Naive B cell (primary cell): ENCODE measurements around the gene RAD51B. TPM values are rescaled to one million over a fixed set of nuclear protein-coding genes. Genes with fewer than 3 reads are reported as not detected.

Experiments used
- ATAC-seq, 2 donors: fragments of 150-1000 bp; cut with Tn5 transposase; 2 replicates each; pipeline ENCODE4 v1.10.0; 2021; ENCODE audit warnings: low read depth in 2 of 2, mild to moderate bottlenecking in 2 of 2, moderate library complexity in 2 of 2
- DNase-seq: peaks from one replicate; pipeline ENCODE4 v3.0.0; 2022
- H3K27ac Mint-ChIP-seq, 6 donors: one replicate each; pipeline ENCODE4 v1.8.0; 2020 to 2022; ENCODE audit warnings: mild to moderate bottlenecking in 6 of 6, mixed read lengths in 6 of 6, moderate library complexity in 5 of 6, inconsistent platforms in 2 of 6
- H3K27me3 Mint-ChIP-seq, 3 donors: one replicate each; pipeline ENCODE4 v1.8.0; 2021 to 2022; ENCODE audit warnings: mixed read lengths in 3 of 3, mild to moderate bottlenecking in 1 of 3
- H3K36me3 Mint-ChIP-seq, 2 donors: one replicate each; pipeline ENCODE4 v1.8.0; 2020 to 2022; ENCODE audit warnings: mixed read lengths in 2 of 2, inconsistent platforms in 1 of 2, mild to moderate bottlenecking in 1 of 2
- H3K4me1 Mint-ChIP-seq, 3 donors: one replicate each; pipeline ENCODE4 v1.8.0; 2020 to 2022; ENCODE audit warnings: mixed read lengths in 3 of 3, inconsistent platforms in 1 of 3, mild to moderate bottlenecking in 1 of 3, moderate library complexity in 1 of 3
- H3K4me3 Mint-ChIP-seq, 8 donors: one replicate each; pipeline ENCODE4 v1.8.0; 2020 to 2022; ENCODE audit warnings: mild to moderate bottlenecking in 8 of 8, mixed read lengths in 8 of 8, moderate library complexity in 8 of 8, inconsistent platforms in 2 of 8
- H3K9me3 Mint-ChIP-seq, 7 donors: one replicate each; pipeline ENCODE4 v1.8.0; 2020 to 2022; ENCODE audit warnings: mixed read lengths in 7 of 7, mild to moderate bottlenecking in 5 of 7, inconsistent platforms in 2 of 7, moderate library complexity in 1 of 7
- polyA plus RNA-seq, 6 donors: library from polyadenylated mRNA; unstranded; fragments of 300-500 nt; fragmentation: Illumina TruSeq; gene quantifications; one replicate each; pipeline ENCODE4 v1.2.3, GENCODE V29; 2021; ENCODE audit warnings: low read depth in 6 of 6

The RAD51B gene
- polyA plus RNA-seq, 6 donors from 2014 or later: 27.4 to 37.2 (median 31.8) TPM

- DNase-seq: no peak
- no peak for ATAC-seq
- H3K36me3 Mint-ChIP-seq: no peaks in the 10 kb centered on the region
- peaks cover 0 to 3% (median 0%) of the 10 kb centered on the region in 7 donors for H3K9me3 Mint-ChIP-seq
- H3K4me3 Mint-ChIP-seq: no peak overlapping the region
- H3K27ac Mint-ChIP-seq: peak overlapping the region in 2 of 6 donors; percentile 35 to 91
- no peaks in the 10 kb centered on the region for H3K27me3 Mint-ChIP-seq
- H3K4me1 Mint-ChIP-seq: peaks cover 26 to 27% (median 26%) of the 10 kb centered on the region in 3 donors
Observed at GRCh38 chr14:68547305-68548193, 728.0 kb downstream of the RAD51B start.

- DNase-seq: no peak
- Mint-ChIP-seq H3K4me3 (no peak overlapping the region), H3K27me3 (no peaks in the 10 kb centered on the region), H3K36me3 (no peaks in the 10 kb centered on the region), H3K27ac (peak overlapping the region in 1 of 6 donors; percentile 48), H3K4me1 (peaks cover 35% of the 10 kb centered on the region in 3 donors), H3K9me3 (peaks cover 0 to 3% (median 0%) of the 10 kb centered on the region in 7 donors)
- ATAC-seq: no peak
Observed at GRCh38 chr14:68548194-68549076, 728.9 kb downstream of the RAD51B start.

- Mint-ChIP-seq H3K4me3 (no peak overlapping the region), H3K9me3 (peaks cover 0 to 1% (median 0%) of the 10 kb centered on the region in 7 donors), H3K4me1 (peaks cover 41 to 45% (median 44%) of the 10 kb centered on the region in 3 donors), H3K27me3 (no peaks in the 10 kb centered on the region), H3K36me3 (no peaks in the 10 kb centered on the region), H3K27ac (no peak overlapping the region)
- ATAC-seq: no peak
- no peak for DNase-seq
Observed at GRCh38 chr14:68550338-68550715, 730.7 kb downstream of the RAD51B start.

DNA sequence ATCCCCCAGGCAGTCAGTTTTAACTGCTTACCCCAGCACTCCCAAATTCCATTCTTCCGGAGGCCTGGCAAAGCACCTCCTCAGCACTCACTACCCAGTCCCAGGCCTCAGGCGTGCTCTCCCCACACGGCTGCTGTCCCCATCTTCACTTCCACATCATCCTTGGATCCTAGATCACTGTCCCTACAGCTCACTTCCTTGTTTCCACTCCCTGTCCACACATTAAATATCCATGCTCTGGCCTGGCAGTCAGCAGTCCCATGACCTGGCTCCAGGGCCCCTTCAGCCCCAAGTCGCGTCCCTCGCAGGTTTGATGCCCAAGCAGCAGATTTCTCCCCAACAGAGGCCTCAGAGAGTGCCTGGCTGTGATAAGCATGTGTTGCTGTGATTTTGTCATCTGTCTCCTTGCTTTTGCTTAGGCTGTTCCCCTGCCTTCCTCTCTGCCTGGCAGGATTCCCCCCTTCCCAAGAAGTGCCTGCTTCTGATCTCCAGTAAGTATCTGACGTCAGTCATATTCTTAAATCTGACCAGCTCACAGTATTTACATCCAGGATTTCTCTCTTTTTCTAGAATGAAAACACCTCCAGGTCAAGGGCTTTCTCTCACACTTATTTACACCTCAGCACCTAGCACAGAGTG lies 731.6 kb downstream of the RAD51B start:
- no peaks in the 10 kb centered on the region for H3K36me3 Mint-ChIP-seq
- H3K4me1 Mint-ChIP-seq: peaks cover 39 to 48% (median 47%) of the 10 kb centered on the region in 3 donors
- no peak for ATAC-seq
- H3K9me3 Mint-ChIP-seq: peaks cover 0 to 1% (median 0%) of the 10 kb centered on the region in 7 donors
- peak overlapping the region in 3 of 6 donors; percentile 59 to 89 (median 65) for H3K27ac Mint-ChIP-seq
- peak overlapping the region in 1 of 8 donors; percentile 54 for H3K4me3 Mint-ChIP-seq
- H3K27me3 Mint-ChIP-seq: no peaks in the 10 kb centered on the region
- no peak for DNase-seq

- H3K4me1 Mint-ChIP-seq: peaks cover 48 to 53% (median 49%) of the 10 kb centered on the region in 3 donors
- no peaks in the 10 kb centered on the region for H3K27me3 Mint-ChIP-seq
- H3K4me3 Mint-ChIP-seq: peak overlapping the region in 1 of 8 donors; percentile 33
- peak overlapping the region in 4 of 6 donors; percentile 3 to 76 (median 26) for H3K27ac Mint-ChIP-seq
- H3K9me3 Mint-ChIP-seq: peaks cover 0 to 1% (median 0%) of the 10 kb centered on the region in 7 donors
- no peaks in the 10 kb centered on the region for H3K36me3 Mint-ChIP-seq
- DNase-seq (no peak), ATAC-seq (no peak)
Observed at GRCh38 chr14:68552075-68552474, 732.5 kb downstream of the RAD51B start.

DNA sequence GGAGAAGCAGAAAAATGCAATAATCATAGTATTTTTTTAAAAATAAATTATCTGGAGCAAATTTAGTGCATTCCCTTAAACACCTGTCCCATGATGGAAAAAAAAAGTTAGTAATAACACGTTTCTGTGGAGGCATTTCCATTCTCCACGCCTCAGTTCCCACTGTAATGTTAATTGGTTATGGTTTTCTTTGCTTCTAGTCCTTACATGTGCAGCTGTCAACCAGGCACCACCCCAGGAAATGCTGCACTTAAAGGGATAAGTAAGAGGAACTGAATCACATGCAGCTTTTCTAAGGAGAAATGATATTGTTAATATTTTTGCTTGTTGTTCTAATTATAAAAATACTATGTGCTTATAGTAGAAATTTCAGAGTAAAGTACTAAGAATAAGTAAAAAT lies 733.0 kb downstream of the RAD51B start:
- Mint-ChIP-seq H3K4me1 (peaks cover 51 to 56% (median 53%) of the 10 kb centered on the region in 3 donors), H3K36me3 (no peaks in the 10 kb centered on the region), H3K4me3 (peak overlapping the region in 1 of 8 donors; percentile 30), H3K27me3 (no peaks in the 10 kb centered on the region), H3K9me3 (peaks cover 0 to 4% (median 0%) of the 10 kb centered on the region in 7 donors), H3K27ac (peak overlapping the region in 4 of 6 donors; percentile 22 to 76 (median 25))
- ATAC-seq: peak; percentile 38 to 59
- no peak for DNase-seq

DNA sequence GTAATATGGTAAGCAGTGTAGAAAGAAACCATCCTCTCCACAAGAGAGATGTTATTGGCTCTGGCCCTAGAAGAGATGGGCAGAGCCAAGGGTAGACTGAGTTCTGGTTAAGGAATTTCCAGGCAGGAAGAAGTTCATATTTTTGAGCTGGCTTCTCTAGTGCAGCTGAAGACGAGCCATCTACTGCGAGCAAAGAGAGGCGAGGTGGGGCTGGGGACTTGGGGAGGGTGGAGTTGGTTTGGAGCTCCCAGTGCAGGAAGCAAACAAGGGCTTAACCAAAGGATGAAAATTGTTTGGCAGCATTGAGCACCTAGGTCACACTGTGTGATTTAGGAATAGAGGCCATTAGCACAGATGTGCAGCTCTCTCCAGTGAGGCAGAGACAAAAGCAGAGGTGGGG lies 733.7 kb downstream of the RAD51B start:
- DNase-seq (no peak), ATAC-seq (no peak)
- Mint-ChIP-seq H3K4me3 (peak overlapping the region in 1 of 8 donors; percentile 22), H3K36me3 (peaks cover 0 to 3% of the 10 kb centered on the region in 2 donors), H3K4me1 (peaks cover 53 to 60% (median 58%) of the 10 kb centered on the region in 3 donors), H3K27me3 (no peaks in the 10 kb centered on the region), H3K9me3 (peaks cover 0 to 6% (median 0%) of the 10 kb centered on the region in 7 donors), H3K27ac (peak overlapping the region in 3 of 6 donors; percentile 27 to 65 (median 45))

GRCh38 chr14:68554231-68554630 lies 734.7 kb downstream of the RAD51B start:
- Mint-ChIP-seq H3K9me3 (peaks cover 0 to 9% (median 2%) of the 10 kb centered on the region in 7 donors), H3K27ac (peak overlapping the region in 2 of 6 donors; percentile 1), H3K4me3 (peak overlapping the region in 1 of 8 donors; percentile 26), H3K27me3 (no peaks in the 10 kb centered on the region), H3K4me1 (peaks cover 50 to 60% (median 57%) of the 10 kb centered on the region in 3 donors), H3K36me3 (peaks cover 0 to 8% of the 10 kb centered on the region in 2 donors)
- ATAC-seq (no peak), DNase-seq (no peak)

GRCh38 chr14:68556253-68556652 lies 736.7 kb downstream of the RAD51B start:
- ATAC-seq (no peak), DNase-seq (no peak)
- Mint-ChIP-seq H3K9me3 (peaks cover 0 to 7% (median 2%) of the 10 kb centered on the region in 7 donors), H3K4me3 (peak overlapping the region in 1 of 8 donors; percentile 35), H3K27ac (peak overlapping the region in 3 of 6 donors; percentile 57 to 88 (median 61)), H3K27me3 (peaks cover 0 to 6% (median 0%) of the 10 kb centered on the region in 3 donors), H3K4me1 (peaks cover 55 to 64% (median 59%) of the 10 kb centered on the region in 3 donors), H3K36me3 (peaks cover 0 to 13% of the 10 kb centered on the region in 2 donors)

- H3K27ac Mint-ChIP-seq: no peak overlapping the region
- ATAC-seq (no peak), DNase-seq (no peak)
- H3K4me1 Mint-ChIP-seq: peaks cover 49 to 62% (median 58%) of the 10 kb centered on the region in 3 donors
- peaks cover 0 to 13% of the 10 kb centered on the region in 2 donors for H3K36me3 Mint-ChIP-seq
- peak overlapping the region in 1 of 8 donors; percentile 51 for H3K4me3 Mint-ChIP-seq
- peaks cover 0 to 6% (median 0%) of the 10 kb centered on the region in 3 donors for H3K27me3 Mint-ChIP-seq
- H3K9me3 Mint-ChIP-seq: peaks cover 0 to 7% (median 2%) of the 10 kb centered on the region in 7 donors
Observed at GRCh38 chr14:68557648-68558047, 738.1 kb downstream of the RAD51B start.

- ATAC-seq (no peak), DNase-seq (no peak)
- Mint-ChIP-seq H3K36me3 (peaks cover 0 to 13% of the 10 kb centered on the region in 2 donors), H3K4me3 (peak overlapping the region in 1 of 8 donors; percentile 51), H3K27me3 (peaks cover 0 to 6% (median 0%) of the 10 kb centered on the region in 3 donors), H3K27ac (no peak overlapping the region), H3K9me3 (peaks cover 0 to 7% (median 2%) of the 10 kb centered on the region in 7 donors), H3K4me1 (peaks cover 47 to 62% (median 58%) of the 10 kb centered on the region in 3 donors)
Observed at GRCh38 chr14:68558096-68558495, 738.5 kb downstream of the RAD51B start.

- Mint-ChIP-seq H3K27ac (no peak overlapping the region), H3K27me3 (peaks cover 0 to 6% (median 0%) of the 10 kb centered on the region in 3 donors), H3K9me3 (peaks cover 0 to 7% (median 2%) of the 10 kb centered on the region in 7 donors), H3K4me3 (no peak overlapping the region), H3K36me3 (peaks cover 0 to 13% of the 10 kb centered on the region in 2 donors), H3K4me1 (peaks cover 46 to 63% (median 63%) of the 10 kb centered on the region in 3 donors)
- ATAC-seq: no peak
- no peak for DNase-seq
Observed at GRCh38 chr14:68559949-68560348, 740.4 kb downstream of the RAD51B start.
